Hindlimb muscle (tissue), 1 donor: Measurements from ENCODE around the gene SLC16A8. TPM values are rescaled to one million over a fixed set of nuclear protein-coding genes. Genes with fewer than 3 reads are reported as not detected.

Source experiments
- DNase-seq: peaks from one replicate; pipeline ENCODE4 v3.0.0-alpha.2; 2013
- polyA plus RNA-seq: library from polyadenylated mRNA; unstranded; fragments of 120-200 nt; gene quantifications from one replicate; pipeline ENCODE4 v1.2.1, GENCODE V29; 2013; ENCODE audit not compliant: insufficient read length

Gene SLC16A8
- polyA plus RNA-seq, 1 donor: 3.5 TPM

- DNase-seq: no peak
Observed at GRCh38 chr22:38028344-38029130, 55.4 kb downstream of the SLC16A8 start.

Other genes starting within 250 kb of the SLC16A8 start
- 10.4 TPM for gene ANKRD54, start 239.8 kb downstream of the SLC16A8 start, polyA plus RNA-seq
- 1,289 TPM for gene EIF3L, start 234.8 kb downstream of the SLC16A8 start, polyA plus RNA-seq
- 50.2 TPM for gene MICALL1, start 177.9 kb downstream of the SLC16A8 start, polyA plus RNA-seq
- 11.1 TPM for gene C22orf23, start 130.6 kb downstream of the SLC16A8 start, polyA plus RNA-seq
- gene POLR2F, start 130.5 kb downstream of the SLC16A8 start, polyA plus RNA-seq: 39.1 TPM
- gene SOX10, start 99.6 kb downstream of the SLC16A8 start, polyA plus RNA-seq: 4.2 TPM
- gene PICK1, start 26.8 kb downstream of the SLC16A8 start, polyA plus RNA-seq: 12.8 TPM
- 1.5 TPM for gene BAIAP2L2, start 26.5 kb upstream of the SLC16A8 start, polyA plus RNA-seq
- 14.4 TPM for gene PLA2G6, start 97.6 kb upstream of the SLC16A8 start, polyA plus RNA-seq
- gene MAFF, start 117.8 kb upstream of the SLC16A8 start, polyA plus RNA-seq: 3.8 TPM
- gene TMEM184B, start 188.8 kb upstream of the SLC16A8 start, polyA plus RNA-seq: 92.5 TPM
- gene CSNK1E, start 233.2 kb upstream of the SLC16A8 start, polyA plus RNA-seq: 140 TPM